Suppressor macrophage (primary cell): ENCODE data around the gene CUBN.
A peak's percentile ranks its signal among the peaks of the same experiment; 100 is the strongest.

Source experiments
- DNase-seq, 4 experiments: peaks; one replicate each; pipeline ENCODE4 v3.0.0-alpha.2; 2020 to 2022
- total RNA-seq, 17 experiments: gene quantifications; one replicate each; lab custom pipeline; 2026; ENCODE audit warnings: mixed read lengths in 6 of 17, inconsistent platforms in 3 of 17; lab: John Stamatoyannopoulos, UW

Gene CUBN
- 0.74 to 8.9 (median 2.0) reads per million in 17 experiments for total RNA-seq

GRCh38 chr10:17129741-17130140, at the start of gene CUBN:
TSS of gene CUBN (minus strand) at chr10:17129811. CDS start at chr10:17129765, 46 bp downstream.
- DNase-seq, result no peak

GRCh38 chr10:17179002-17179401, 49.4 kb upstream of the CUBN start:
- DNase-seq, result peak in 3 of 4 experiments; percentile 19 to 29 (median 26)

- no peak for DNase-seq
Observed at GRCh38 chr10:17178006-17178405, 48.4 kb upstream of the CUBN start.

- no peak for DNase-seq
Observed at GRCh38 chr10:17177014-17177413, 47.4 kb upstream of the CUBN start.

GRCh38 chr10:17176091-17176490, 46.5 kb upstream of the CUBN start:
- DNase-seq, result peak in 2 of 4 experiments; percentile 14 to 25

GRCh38 chr10:17175551-17175950, 45.9 kb upstream of the CUBN start:
- peak; percentile 15 to 62 (median 44) for DNase-seq

- DNase-seq, result peak in 3 of 4 experiments; percentile 13 to 29 (median 15)
Observed at GRCh38 chr10:17174626-17175025, 45.0 kb upstream of the CUBN start.

- no peak for DNase-seq
Observed at GRCh38 chr10:17171141-17171641, 41.6 kb upstream of the CUBN start.

- DNase-seq, result no peak
Observed at GRCh38 chr10:17169803-17170202, 40.2 kb upstream of the CUBN start.

- DNase-seq, result no peak
Observed at GRCh38 chr10:17166699-17167098, 37.1 kb upstream of the CUBN start.

GRCh38 chr10:17162828-17163227, 33.2 kb upstream of the CUBN start:
- no peak for DNase-seq

- peak; percentile 30 to 71 (median 48) for DNase-seq
Observed at GRCh38 chr10:17161775-17162174, 32.2 kb upstream of the CUBN start.

- no peak for DNase-seq
Observed at GRCh38 chr10:17157024-17157423, 27.4 kb upstream of the CUBN start.

- DNase-seq, result no peak
Observed at GRCh38 chr10:17155826-17156225, 26.2 kb upstream of the CUBN start.

GRCh38 chr10:17154116-17154515, 24.5 kb upstream of the CUBN start:
- no peak for DNase-seq

GRCh38 chr10:17153321-17153720, 23.7 kb upstream of the CUBN start:
- DNase-seq, result no peak

GRCh38 chr10:17151716-17152115, 22.1 kb upstream of the CUBN start:
- DNase-seq, result no peak

- peak; percentile 58 to 82 (median 69) for DNase-seq
Observed at GRCh38 chr10:17147884-17148489, 18.4 kb upstream of the CUBN start.

GRCh38 chr10:17146892-17147291, 17.3 kb upstream of the CUBN start:
- no peak for DNase-seq

- DNase-seq, result no peak
Observed at GRCh38 chr10:17145239-17145638, 15.6 kb upstream of the CUBN start.

GRCh38 chr10:17144757-17145156, 15.1 kb upstream of the CUBN start:
- no peak for DNase-seq

GRCh38 chr10:17144032-17144431, 14.4 kb upstream of the CUBN start:
- no peak for DNase-seq

GRCh38 chr10:17143055-17143690, 13.6 kb upstream of the CUBN start:
- DNase-seq, result no peak
